Stimulated activated memory B cell treated with anti-CD40 and anti-IgM and Interleukin-4, amounts not matched to agents 10 μg/mL and 1 μg/mL and 100 μg/mL, for 72 hours (primary cell): Measurements from ENCODE around the gene ARL5A.
A peak's percentile ranks its signal among the peaks of the same experiment; 100 is the strongest.
"Not testable (repeated sequence)": the region's sequence is repeated elsewhere in the genome, so short reads cannot be mapped to it uniquely, and the experiment has no call there.

Source experiments
- ATAC-seq: fragments of 150-1000 bp; cut with Tn5 transposase; 2 replicates; pipeline ENCODE4 v1.10.0; 2021
- H3K27ac Mint-ChIP-seq: one replicate; pipeline ENCODE4 v1.8.0; 2022; ENCODE audit warnings: mild to moderate bottlenecking, mixed read lengths
- H3K27me3 Mint-ChIP-seq: one replicate; pipeline ENCODE4 v1.8.0; 2022; ENCODE audit warnings: mixed read lengths
- H3K36me3 Mint-ChIP-seq: one replicate; pipeline ENCODE4 v1.8.0; 2022; ENCODE audit warnings: mixed read lengths
- H3K4me1 Mint-ChIP-seq: one replicate; pipeline ENCODE4 v1.8.0; 2022; ENCODE audit warnings: mixed read lengths
- H3K4me3 Mint-ChIP-seq: one replicate; pipeline ENCODE4 v1.8.0; 2022; ENCODE audit warnings: mild to moderate bottlenecking, moderate library complexity, mixed read lengths
- H3K9me3 Mint-ChIP-seq: one replicate; pipeline ENCODE4 v1.8.0; 2022; ENCODE audit warnings: mixed read lengths

The ARL5A gene

GRCh38 chr2:151828143-151828889 is at the start of gene ARL5A:
Gene ARL5A, minus strand, starts transcription at chr2:151828421. Its CDS starts 245 bp downstream, at chr2:151828176.
- H3K27me3 Mint-ChIP-seq = no peaks in the 10 kb centered on the region
- peaks cover 52% of the 10 kb centered on the region for H3K4me1 Mint-ChIP-seq
- H3K36me3 Mint-ChIP-seq = peaks cover 3% of the 10 kb centered on the region
- peak within 1 kb of the TSS; percentile 87 for H3K4me3 Mint-ChIP-seq
- peak within 1 kb of the TSS; percentile 92 for H3K27ac Mint-ChIP-seq
- H3K9me3 Mint-ChIP-seq = no peaks in the 10 kb centered on the region
- peak; percentile 98 for ATAC-seq

GRCh38 chr2:151875631-151876030 is 47.4 kb upstream of the ARL5A start:
- not testable (repeated sequence) for H3K9me3 Mint-ChIP-seq, H3K4me3 Mint-ChIP-seq, H3K27ac Mint-ChIP-seq, H3K27me3 Mint-ChIP-seq, H3K36me3 Mint-ChIP-seq, H3K4me1 Mint-ChIP-seq, ATAC-seq

GRCh38 chr2:151872463-151872862 is 44.2 kb upstream of the ARL5A start:
- Mint-ChIP-seq H3K9me3 (no peaks in the 10 kb centered on the region), H3K4me1 (no peaks in the 10 kb centered on the region), H3K4me3 (no peak overlapping the region), H3K27ac (no peak overlapping the region), H3K27me3 (no peaks in the 10 kb centered on the region), H3K36me3 (no peaks in the 10 kb centered on the region)
- ATAC-seq = no peak

GRCh38 chr2:151869291-151869690 is 41.1 kb upstream of the ARL5A start:
- no peak for ATAC-seq
- H3K27ac Mint-ChIP-seq = no peak overlapping the region
- no peaks in the 10 kb centered on the region for H3K9me3 Mint-ChIP-seq

GRCh38 chr2:151862700-151863099 is 34.5 kb upstream of the ARL5A start:
- peak; percentile 97 for ATAC-seq
- Mint-ChIP-seq H3K27ac (no peak overlapping the region), H3K36me3 (no peaks in the 10 kb centered on the region), H3K4me3 (no peak overlapping the region), H3K9me3 (no peaks in the 10 kb centered on the region), H3K4me1 (peaks cover 9% of the 10 kb centered on the region), H3K27me3 (peaks cover 26% of the 10 kb centered on the region)

More at GRCh38 chr2:151869291-151869690, 41.1 kb upstream of the ARL5A start:
- no peaks in the 10 kb centered on the region for H3K36me3 Mint-ChIP-seq
- H3K27me3 Mint-ChIP-seq = peaks cover 26% of the 10 kb centered on the region
- no peak overlapping the region for H3K4me3 Mint-ChIP-seq
- no peaks in the 10 kb centered on the region for H3K4me1 Mint-ChIP-seq

- peaks cover 18% of the 10 kb centered on the region for H3K27me3 Mint-ChIP-seq
- H3K36me3 Mint-ChIP-seq = no peaks in the 10 kb centered on the region
- peaks cover 9% of the 10 kb centered on the region for H3K4me1 Mint-ChIP-seq
- no peak overlapping the region for H3K4me3 Mint-ChIP-seq
- no peak for ATAC-seq
- no peaks in the 10 kb centered on the region for H3K9me3 Mint-ChIP-seq
- H3K27ac Mint-ChIP-seq = no peak overlapping the region
These were observed 33.0 kb upstream of the ARL5A start for GRCh38 chr2:151861174-151861573.

- no peaks in the 10 kb centered on the region for H3K9me3 Mint-ChIP-seq
- no peak overlapping the region for H3K27ac Mint-ChIP-seq
- H3K36me3 Mint-ChIP-seq = no peaks in the 10 kb centered on the region
- H3K4me1 Mint-ChIP-seq = peaks cover 9% of the 10 kb centered on the region
- H3K4me3 Mint-ChIP-seq = no peak overlapping the region
- peaks cover 13% of the 10 kb centered on the region for H3K27me3 Mint-ChIP-seq
- no peak for ATAC-seq
These were observed 32.5 kb upstream of the ARL5A start for GRCh38 chr2:151860613-151861146.

- Mint-ChIP-seq H3K4me3 (no peak overlapping the region), H3K27ac (no peak overlapping the region), H3K4me1 (peaks cover 9% of the 10 kb centered on the region), H3K36me3 (no peaks in the 10 kb centered on the region), H3K9me3 (no peaks in the 10 kb centered on the region), H3K27me3 (peaks cover 8% of the 10 kb centered on the region)
- ATAC-seq = no peak
These were observed 32.0 kb upstream of the ARL5A start for GRCh38 chr2:151860210-151860609.

GRCh38 chr2:151857650-151858049 is 29.4 kb upstream of the ARL5A start:
- no peak for ATAC-seq
- no peak overlapping the region for H3K4me3 Mint-ChIP-seq
- no peaks in the 10 kb centered on the region for H3K9me3 Mint-ChIP-seq
- H3K36me3 Mint-ChIP-seq = no peaks in the 10 kb centered on the region
- H3K27ac Mint-ChIP-seq = no peak overlapping the region
- no peaks in the 10 kb centered on the region for H3K27me3 Mint-ChIP-seq
- peaks cover 3% of the 10 kb centered on the region for H3K4me1 Mint-ChIP-seq

- Mint-ChIP-seq H3K9me3 (no peaks in the 10 kb centered on the region), H3K27ac (peak overlapping the region; percentile 73), H3K4me3 (peak overlapping the region; percentile 59), H3K4me1 (no peaks in the 10 kb centered on the region), H3K36me3 (no peaks in the 10 kb centered on the region), H3K27me3 (no peaks in the 10 kb centered on the region)
- ATAC-seq = no peak
These were observed 26.9 kb upstream of the ARL5A start for GRCh38 chr2:151855111-151855510.

GRCh38 chr2:151853070-151853758 is 25.0 kb upstream of the ARL5A start:
- no peak for ATAC-seq
- Mint-ChIP-seq H3K4me1 (no peaks in the 10 kb centered on the region), H3K4me3 (no peak overlapping the region), H3K27me3 (no peaks in the 10 kb centered on the region), H3K9me3 (no peaks in the 10 kb centered on the region), H3K27ac (no peak overlapping the region), H3K36me3 (no peaks in the 10 kb centered on the region)

GRCh38 chr2:151852260-151853069 is 24.2 kb upstream of the ARL5A start:
- Mint-ChIP-seq H3K36me3 (no peaks in the 10 kb centered on the region), H3K4me3 (no peak overlapping the region), H3K27me3 (no peaks in the 10 kb centered on the region), H3K4me1 (no peaks in the 10 kb centered on the region), H3K9me3 (no peaks in the 10 kb centered on the region), H3K27ac (no peak overlapping the region)
- ATAC-seq = no peak

GRCh38 chr2:151851761-151852160 is 23.5 kb upstream of the ARL5A start:
- no peak overlapping the region for H3K27ac Mint-ChIP-seq
- H3K9me3 Mint-ChIP-seq = no peaks in the 10 kb centered on the region
- ATAC-seq = no peak
- no peaks in the 10 kb centered on the region for H3K36me3 Mint-ChIP-seq
- H3K4me1 Mint-ChIP-seq = no peaks in the 10 kb centered on the region
- no peaks in the 10 kb centered on the region for H3K27me3 Mint-ChIP-seq
- H3K4me3 Mint-ChIP-seq = no peak overlapping the region

- H3K9me3 Mint-ChIP-seq = no peaks in the 10 kb centered on the region
- no peaks in the 10 kb centered on the region for H3K27me3 Mint-ChIP-seq
- H3K27ac Mint-ChIP-seq = no peak overlapping the region
- peaks cover 10% of the 10 kb centered on the region for H3K4me1 Mint-ChIP-seq
- no peaks in the 10 kb centered on the region for H3K36me3 Mint-ChIP-seq
- no peak for ATAC-seq
- no peak overlapping the region for H3K4me3 Mint-ChIP-seq
These were observed 21.3 kb upstream of the ARL5A start for GRCh38 chr2:151849413-151850010.

- Mint-ChIP-seq H3K27me3 (no peaks in the 10 kb centered on the region), H3K9me3 (no peaks in the 10 kb centered on the region), H3K4me3 (no peak overlapping the region), H3K27ac (peak overlapping the region; percentile 17), H3K4me1 (peaks cover 30% of the 10 kb centered on the region), H3K36me3 (no peaks in the 10 kb centered on the region)
- peak; percentile 62 for ATAC-seq
These were observed 17.7 kb upstream of the ARL5A start for GRCh38 chr2:151845884-151846283.
